HG02938 (cell line): ENCODE results near the gene ARHGAP26.
A peak's percentile ranks its signal among the peaks of the same experiment; 100 is the strongest.

Experiments used
- ATAC-seq: cut with Tn5 transposase; IDR thresholded peaks from one replicate; pipeline ENCODE4 v1.9.1; 2021; ENCODE audit warnings: mild to moderate bottlenecking, moderate library complexity; ENCODE audit not compliant: unreplicated experiment

The ARHGAP26 gene

GRCh38 chr5:143052967-143053682 is 282.9 kb downstream of the ARHGAP26 start:
- no peak for ATAC-seq

- ATAC-seq, result no peak
Observed at GRCh38 chr5:143053780-143054179, 283.6 kb downstream of the ARHGAP26 start.

GRCh38 chr5:143054480-143054941 is 284.3 kb downstream of the ARHGAP26 start:
- peak; percentile 45 for ATAC-seq

GRCh38 chr5:143055596-143056338 is 285.6 kb downstream of the ARHGAP26 start:
- no peak for ATAC-seq

- no peak for ATAC-seq
Observed at GRCh38 chr5:143056339-143056704, 286.1 kb downstream of the ARHGAP26 start.

GRCh38 chr5:143056792-143057579 is 286.8 kb downstream of the ARHGAP26 start:
- ATAC-seq, result peak; percentile 47

GRCh38 chr5:143057580-143057999 is 287.4 kb downstream of the ARHGAP26 start:
- peak; percentile 42 for ATAC-seq

GRCh38 chr5:143059355-143059754 is 289.2 kb downstream of the ARHGAP26 start:
- no peak for ATAC-seq

- no peak for ATAC-seq
Observed at GRCh38 chr5:143059976-143060765, 290.0 kb downstream of the ARHGAP26 start.

- no peak for ATAC-seq
Observed at GRCh38 chr5:143061161-143061945, 291.2 kb downstream of the ARHGAP26 start.

- no peak for ATAC-seq
Observed at GRCh38 chr5:143062379-143062778, 292.2 kb downstream of the ARHGAP26 start.

GRCh38 chr5:143063175-143063970 is 293.2 kb downstream of the ARHGAP26 start:
- ATAC-seq, result no peak

- no peak for ATAC-seq
Observed at GRCh38 chr5:143064218-143064641, 294.1 kb downstream of the ARHGAP26 start.

GRCh38 chr5:143064676-143065075 is 294.5 kb downstream of the ARHGAP26 start:
- ATAC-seq, result no peak

- ATAC-seq, result no peak
Observed at GRCh38 chr5:143065185-143065965, 295.2 kb downstream of the ARHGAP26 start.

- no peak for ATAC-seq
Observed at GRCh38 chr5:143065996-143066522, 295.9 kb downstream of the ARHGAP26 start.

- ATAC-seq, result no peak
Observed at GRCh38 chr5:143066556-143067281, 296.5 kb downstream of the ARHGAP26 start.
